Kidney capillary endothelial cell (primary cell): Measurements from ENCODE around the gene UBASH3A.

ENCODE experiments used
- DNase-seq: peaks from one replicate; pipeline ENCODE4 v3.0.0-alpha.2; 2018; ENCODE audit warnings: low spot score

UBASH3A gene

GRCh38 chr21:42491328-42491727, 87.6 kb downstream of the UBASH3A start:
- DNase-seq: no peak

GRCh38 chr21:42492201-42492600, 88.5 kb downstream of the UBASH3A start:
- peak; percentile 58 for DNase-seq

- DNase-seq: no peak
Observed at GRCh38 chr21:42493109-42494060, 89.7 kb downstream of the UBASH3A start.

GRCh38 chr21:42495027-42495426, 91.3 kb downstream of the UBASH3A start:
- no peak for DNase-seq

GRCh38 chr21:42495765-42496119, 92.0 kb downstream of the UBASH3A start:
- no peak for DNase-seq

GRCh38 chr21:42496120-42496838, 92.6 kb downstream of the UBASH3A start, which contains the start of gene RSPH1:
RSPH1 (minus strand) TSS chr21:42496224; CDS start chr21:42496186, 38 bp downstream.
- DNase-seq: peak; percentile 98

- no peak for DNase-seq
Observed at GRCh38 chr21:42496839-42497202, 93.1 kb downstream of the UBASH3A start.
